Testis (tissue), 2 donors: Measurements from ENCODE around the gene MAZ.

ENCODE experiments used
- CTCF ChIP-seq, 3 experiments: fragments of 450-650 bp in 2 of 3; fragments of 200-600 bp in 1 of 3; sonication (generic) in 1 of 3; IDR thresholded peaks; one replicate each; pipeline ENCODE4 v1.5.1; 2016 to 2019; ENCODE audit warnings: antibody characterized with exemption in 3 of 3, mild to moderate bottlenecking in 2 of 3, moderate library complexity in 1 of 3
- POLR2A ChIP-seq: fragments of 450-650 bp; IDR thresholded peaks from one replicate; pipeline ENCODE4 v1.6.1; 2017; ENCODE audit warnings: antibody characterized with exemption, mild to moderate bottlenecking, moderate library complexity

GRCh38 chr16:29811170-29811895 lies 5.0 kb downstream of the MAZ start:
- no peak for TF ChIP-seq POLR2A
- TF ChIP-seq CTCF (IDR thresholded peaks at IDR 0.05) = no peak
